H1 (cell line): ENCODE data around the gene FXR2. TPM values are rescaled to one million over a fixed set of nuclear protein-coding genes. Genes with fewer than 3 reads are reported as not detected.

Source experiments
- CTCF ChIA-PET: fragments of 300-600 bp; sonication (Branson Sonifier 250); formaldehyde crosslinking; loops from one replicate; lab custom pipeline; 2021; ENCODE audit not compliant: partially characterized antibody; lab: Charles Lee
- POLR2A ChIA-PET: fragments of 300-600 bp; sonication (Branson Sonifier 250); formaldehyde crosslinking; loops from one replicate; lab custom pipeline; 2021; ENCODE audit warnings: inconsistent platforms; ENCODE audit not compliant: partially characterized antibody; lab: Charles Lee
- DNase-seq, 2 experiments: peaks; one replicate each; pipeline versions ENCODE4 v3.0.0 to v3.0.0-alpha.2; 2010 to 2022; ENCODE audit warnings: low spot score in 2 of 2, low read depth in 1 of 2, mixed read lengths in 1 of 2
- FAIRE-seq: peaks from 2 replicates; lab custom pipeline; 2011; peaks lifted over from hg19 to GRCh38; lab: Jason Lieb, UNC
- H2AFZ ChIP-seq: 2 replicates; pipeline ENCODE4 v1.8.1; 2012; ENCODE audit warnings: low read length, inconsistent platforms
- H2AK5ac ChIP-seq: 2 replicates; pipeline ENCODE4 v1.6.1; 2013; ENCODE audit warnings: low read depth, low read length
- H2BK120ac ChIP-seq: replicated peaks from 2 replicates; pipeline ENCODE3; 2013; ENCODE audit warnings: low read depth, low read length, inconsistent platforms
- H2BK12ac ChIP-seq: 2 replicates; pipeline ENCODE4 v1.6.1; 2013; ENCODE audit warnings: low read depth, low read length
- H2BK15ac ChIP-seq: 2 replicates; pipeline ENCODE4 v1.6.1; 2013; ENCODE audit warnings: low read length
- H2BK20ac ChIP-seq: 2 replicates; pipeline ENCODE4 v1.6.1; 2013; ENCODE audit warnings: low read length
- H2BK5ac ChIP-seq: 2 replicates; pipeline ENCODE4 v1.6.1; 2013; ENCODE audit warnings: low read depth, low read length
- H3K14ac ChIP-seq: 2 replicates; pipeline ENCODE4 v1.6.1; 2013; ENCODE audit warnings: inconsistent platforms; ENCODE audit not compliant: insufficient read length
- H3K18ac ChIP-seq: 2 replicates; pipeline ENCODE4 v1.6.1; 2013; ENCODE audit warnings: low read length; ENCODE audit errors: extremely low read depth
- H3K23ac ChIP-seq: 2 replicates; pipeline ENCODE4 v1.6.1; 2013; ENCODE audit warnings: inconsistent platforms; ENCODE audit not compliant: insufficient read length
- H3K23me2 ChIP-seq: 2 replicates; pipeline ENCODE4 v1.6.1; 2013; ENCODE audit warnings: low read depth, low read length
- H3K27ac ChIP-seq: 2 replicates; pipeline ENCODE4 v1.6.1; 2011; ENCODE audit warnings: low read depth, low read length, inconsistent platforms
- H3K27me3 ChIP-seq, 4 experiments: replicated peaks in 1 of 4; 1 replicate in 1 of 4; 2 replicates in 3 of 4; pipeline versions ENCODE4 v1.6.1 to v1.8.1; 2011 to 2013; ENCODE audit warnings: low read length in 3 of 4, mild to moderate bottlenecking in 3 of 4, inconsistent platforms in 2 of 4, mixed read lengths in 2 of 4, moderate library complexity in 1 of 4; ENCODE audit not compliant: control insufficient read depth in 3 of 4, insufficient read depth in 3 of 4; ENCODE audit errors: extremely low read depth in 1 of 4
- H3K36me3 ChIP-seq, 4 experiments: 2 replicates each; pipeline versions ENCODE4 v1.6.1 to v1.8.1; 2011 to 2013; ENCODE audit warnings: mild to moderate bottlenecking in 4 of 4, low read length in 3 of 4, moderate library complexity in 2 of 4, control low read depth in 1 of 4, inconsistent platforms in 1 of 4; ENCODE audit not compliant: insufficient read depth in 4 of 4, control insufficient read depth in 2 of 4
- H3K4ac ChIP-seq: replicated peaks from 2 replicates; pipeline ENCODE3; 2013; ENCODE audit warnings: low read length, low read depth, mixed read lengths, inconsistent platforms; ENCODE audit not compliant: insufficient read length
- H3K4me1 ChIP-seq, 4 experiments: replicated peaks in 1 of 4; 1 replicate in 1 of 4; 2 replicates in 3 of 4; pipeline versions ENCODE4 v1.6.1 to v1.8.1; 2011 to 2013; ENCODE audit warnings: low read length in 3 of 4, inconsistent platforms in 2 of 4, mixed read lengths in 1 of 4; ENCODE audit not compliant: insufficient read depth in 4 of 4, control insufficient read depth in 3 of 4
- H3K4me2 ChIP-seq, 2 experiments: 2 replicates each; pipeline versions ENCODE4 v1.6.1 to v1.8.1; 2011 to 2013; ENCODE audit warnings: low read depth in 2 of 2, low read length in 2 of 2, control low read depth in 1 of 2, inconsistent platforms in 1 of 2, mild to moderate bottlenecking in 1 of 2; ENCODE audit not compliant: insufficient read depth in 1 of 2
- H3K4me3 ChIP-seq, 4 experiments: fragments of 200-600, 300-600 bp in 1 of 4; sonication (generic), shearing (Covaris generic), sonication (Bioruptor Twin) in 1 of 4; 2 replicates each; pipeline versions ENCODE4 v1.5.1 to v1.8.1; 2011 to 2016; ENCODE audit warnings: low read length in 4 of 4, low read depth in 3 of 4, control low read depth in 2 of 4, inconsistent platforms in 2 of 4, mild to moderate bottlenecking in 2 of 4, mixed read lengths in 1 of 4, moderate library complexity in 1 of 4; ENCODE audit not compliant: insufficient read depth in 2 of 4; ENCODE audit errors: extremely low read depth in 1 of 4
- H3K56ac ChIP-seq: replicated peaks from 2 replicates; pipeline ENCODE3; 2013; ENCODE audit warnings: low read depth, mild to moderate bottlenecking, mixed read lengths, low read length, inconsistent platforms; ENCODE audit not compliant: insufficient read length
- H3K79me1 ChIP-seq: 2 replicates; pipeline ENCODE4 v1.6.1; 2013; ENCODE audit warnings: low read depth, low read length, control low read depth
- H3K79me2 ChIP-seq, 2 experiments: 2 replicates each; pipeline versions ENCODE4 v1.6.1 to v1.8.1; 2012 to 2013; ENCODE audit warnings: low read length in 2 of 2, mild to moderate bottlenecking in 2 of 2, inconsistent platforms in 1 of 2; ENCODE audit not compliant: insufficient read depth in 2 of 2, control insufficient read depth in 1 of 2
- H3K9ac ChIP-seq, 4 experiments: replicated peaks in 1 of 4; 1 replicate in 1 of 4; 2 replicates in 3 of 4; pipeline versions ENCODE4 v1.6.1 to v1.8.1; 2011 to 2013; ENCODE audit warnings: low read depth in 3 of 4, low read length in 3 of 4, control low read depth in 2 of 4, mild to moderate bottlenecking in 2 of 4, moderate library complexity in 2 of 4, inconsistent platforms in 1 of 4; ENCODE audit errors: extremely low read depth in 1 of 4
- H3K9me3 ChIP-seq, 2 experiments: 2 replicates each; pipeline versions ENCODE4 v1.6.1 to v1.8.1; 2012 to 2013; ENCODE audit warnings: mild to moderate bottlenecking in 2 of 2, moderate library complexity in 2 of 2, control low read depth in 1 of 2, inconsistent platforms in 1 of 2, low read depth in 1 of 2, low read length in 1 of 2, mixed read lengths in 1 of 2; ENCODE audit not compliant: insufficient read depth in 2 of 2
- H4K20me1 ChIP-seq, 2 experiments: replicated peaks in 1 of 2; 2 replicates each; pipeline versions ENCODE3 to v1.8.1; 2011 to 2013; ENCODE audit warnings: inconsistent platforms in 2 of 2, low read length in 2 of 2, mild to moderate bottlenecking in 1 of 2; ENCODE audit not compliant: insufficient read depth in 2 of 2, control insufficient read depth in 1 of 2
- H4K5ac ChIP-seq: 2 replicates; pipeline ENCODE4 v1.6.1; 2013; ENCODE audit warnings: low read length, low read depth, mixed read lengths, inconsistent platforms; ENCODE audit not compliant: insufficient read length
- H4K8ac ChIP-seq: 2 replicates; pipeline ENCODE4 v1.8.0; 2013; ENCODE audit warnings: mild to moderate bottlenecking, moderate library complexity, low read length, inconsistent platforms; ENCODE audit not compliant: insufficient read depth; ENCODE audit errors: extremely low read depth
- H4K91ac ChIP-seq: replicated peaks from 2 replicates; pipeline ENCODE3; 2013; ENCODE audit warnings: low read length, mixed read lengths, inconsistent platforms; ENCODE audit not compliant: insufficient read length
- CBX5 ChIP-seq: fragments of 300-800, 300-1000 bp; sonication (generic); IDR thresholded peaks from 2 replicates; pipeline ENCODE4 v1.7.1; 2016; ENCODE audit warnings: antibody characterized with exemption, low read length, low read depth
- CTCF ChIP-seq, 3 experiments: IDR thresholded peaks; 1 replicate in 2 of 3; 2 replicates in 1 of 3; pipeline versions ENCODE4 v1.5.1 to v1.6.1; 2011; ENCODE audit warnings: low read length in 3 of 3, mild to moderate bottlenecking in 3 of 3, inconsistent platforms in 2 of 3, low read depth in 1 of 3, moderate library complexity in 1 of 3; ENCODE audit not compliant: insufficient read depth in 1 of 3; ENCODE audit errors: control extremely low read depth in 1 of 3
- JUN ChIP-seq: IDR thresholded peaks from 2 replicates; pipeline ENCODE4 v1.6.1; 2011; ENCODE audit warnings: low read depth, mild to moderate bottlenecking, improper control_type of control experiment, low read length
- POLR2A ChIP-seq, 2 experiments: IDR thresholded peaks; 1 replicate in 1 of 2; 2 replicates in 1 of 2; pipeline ENCODE4 v1.6.1; 2011; ENCODE audit warnings: low read depth in 2 of 2, low read length in 2 of 2, mild to moderate bottlenecking in 2 of 2; ENCODE audit errors: control extremely low read depth in 1 of 2
- SIRT6 ChIP-seq: IDR thresholded peaks from one replicate; pipeline ENCODE4 v1.7.1; 2012; ENCODE audit warnings: low read length, inconsistent platforms
- SRF ChIP-seq: IDR thresholded peaks from 2 replicates; pipeline ENCODE4 v1.6.1; 2011; ENCODE audit warnings: mild to moderate bottlenecking, low read depth, low read length, moderate library complexity
- SUZ12 ChIP-seq: fragments of 200-600 bp; sonication (generic); IDR thresholded peaks from 2 replicates; pipeline ENCODE4 v1.6.1; 2012; ENCODE audit warnings: mild to moderate bottlenecking, inconsistent platforms, low read length, moderate library complexity, mixed read lengths
- TAF7 ChIP-seq: optimal IDR thresholded peaks from 2 replicates; pipeline ENCODE3; 2011; ENCODE audit warnings: low read depth, mild to moderate bottlenecking, inconsistent platforms, low read length, moderate library complexity, borderline replicate concordance
- WGBS, 2 experiments: shearing (Covaris generic) in 1 of 2; methylation state at CpG; one replicate each; pipeline versions ENCODE4 v1.1.6 to v1.1.7; 2013 to 2015; ENCODE audit warnings: low lambda C conversion rate in 2 of 2, mixed read lengths in 2 of 2, inconsistent platforms in 1 of 2, low coverage in 1 of 2, missing lambda C conversion rate in 1 of 2; ENCODE audit not compliant: insufficient replicate concordance in 2 of 2, insufficient coverage in 1 of 2, insufficient read length in 1 of 2; ENCODE audit errors: extremely low coverage in 1 of 2, missing lambda C conversion rate in 1 of 2; 5-methylcytosine and 5-hydroxymethylcytosine counted together
- polyA plus RNA-seq, 7 experiments: library from polyadenylated mRNA; depleted of rRNA in 3 of 7; stranded (reverse) in 5 of 7; unstranded in 2 of 7; fragments of >200 nt in 5 of 7; fragments of 200-250 nt in 2 of 7; gene quantifications; 1 replicate in 5 of 7; 2 replicates in 1 of 7; 4 replicates in 1 of 7; pipeline versions ENCODE4 v1.2.1 to v1.2.3, GENCODE V29; 2011 to 2013; ENCODE audit warnings: missing spikeins in 2 of 7, mixed read lengths in 2 of 7
- total RNA-seq: library from RNA; stranded (reverse); fragmentation: NEBNext Ultra II Directional; extraction: Animal tissue kit (Norgen Biotek cat#: 25700); gene quantifications from 2 replicates; pipeline ENCODE4 v1.2.1, GENCODE V29; 2021

FXR2 gene
- total and polyA plus RNA-seq, 2 of the 8 experiments (the other 6 are each of a cell fraction or from before 2014, with no cell fraction given): 26.2 to 44.0 TPM

GRCh38 chr17:7640783-7641182 lies 26.1 kb upstream of the FXR2 start:
- Histone ChIP-seq H3K27me3 (no peaks in the 10 kb centered on the region), H3K14ac (no peak overlapping the region), H2BK15ac (no peak overlapping the region), H4K5ac (no peak overlapping the region), H2BK12ac (no peak overlapping the region), H3K56ac (no peak overlapping the region), H2BK120ac (no peak overlapping the region), H4K20me1 (no peaks in the 10 kb centered on the region), H3K23me2 (no peaks in the 10 kb centered on the region), H4K91ac (no peak overlapping the region), H3K79me1 (no peaks in the 10 kb centered on the region), H3K36me3 (no peaks in the 10 kb centered on the region), H3K4me2 (no peak overlapping the region), H3K4ac (no peak overlapping the region), H2AK5ac (no peak overlapping the region), H3K9ac (no peak overlapping the region), H3K4me1 (peaks cover 0 to 3% (median 2%) of the 10 kb centered on the region in 4 experiments; a peak in 3 of 7 replicates), H2BK20ac (no peak overlapping the region), H4K8ac (no peak overlapping the region), H3K79me2 (no peaks in the 10 kb centered on the region), H3K27ac (no peak overlapping the region), H3K4me3 (no peak overlapping the region), H3K23ac (no peak overlapping the region), H3K9me3 (no peaks in the 10 kb centered on the region; a peak in 1 of 4 replicates), H3K18ac (no peak overlapping the region), H2AFZ (no peak overlapping the region), H2BK5ac (no peak overlapping the region)
- FAIRE-seq: no peak
- ChIA-PET POLR2A (interaction anchor here (0.8 to 79.4 kb wide), 3 partner anchors 1 to 49 kb away, joined by 3 to 2272 read pairs (median 2272); partner anchors contain the start of genes ATP1B2, FXR2, SAT2 and SHBG), CTCF (interaction anchor here (1.2 to 15.7 kb wide), 6 partner anchors 7 to 349 kb away, joined by 4 to 332 read pairs (median 6); partner anchors contain the start of gene ATP1B2)
- DNase-seq: no peak
- 95% methylated on average over 24 of the region's 26 CpGs; no CpG with 5 or more reads in 1 of the 2 experiments for WGBS, 2 experiments
- no peak for TF ChIP-seq JUN
- TF ChIP-seq SIRT6: no peak
- no peak for TF ChIP-seq CTCF (IDR thresholded peaks at IDR 0.05; ENCODE audit: control extremely low read depth in 1 of 3, insufficient read depth in 1 of 3, low read depth in 1 of 3, low read length in 3 of 3)
- no peak for TF ChIP-seq TAF7
- no peak for TF ChIP-seq SRF
- no peak for TF ChIP-seq CBX5
- TF ChIP-seq POLR2A (IDR thresholded peaks at IDR 0.05; ENCODE audit: control extremely low read depth in 1 of 2, low read depth in 2 of 2, low read length in 2 of 2): no peak
- no peak for TF ChIP-seq SUZ12
